ENCODE measurements around the gene IDH3G. TPM values are rescaled to one million over a fixed set of nuclear protein-coding genes. Genes with fewer than 3 reads are reported as not detected.

IDH3G gene
- total RNA-seq, 1 donor: 40.2 TPM

GRCh38 chrX:153814591-153815315, 20.6 kb upstream of the IDH3G start:
- no peaks in the 10 kb centered on the region for H4K20me1 ChIP-seq (ENCODE audit: insufficient read depth, low read length)

GRCh38 chrX:153813161-153813560, 19.0 kb upstream of the IDH3G start:
- Histone ChIP-seq H3K4me1 (ENCODE audit: insufficient read depth, low read length) (no peaks in the 10 kb centered on the region), H2AFZ (ENCODE audit: low read length) (no peak overlapping the region), H3K4me3 (ENCODE audit: insufficient read depth, low read length) (no peak overlapping the region), H3K4me2 (ENCODE audit: insufficient read depth, low read length) (no peak overlapping the region), H3K27me3 (ENCODE audit: insufficient read depth, low read length) (peaks cover 5% of the 10 kb centered on the region), H3K9me3 (ENCODE audit: low read depth, low read length) (no peaks in the 10 kb centered on the region), H4K20me1 (ENCODE audit: insufficient read depth, low read length) (no peaks in the 10 kb centered on the region), H3K79me2 (ENCODE audit: insufficient read depth, low read length) (no peaks in the 10 kb centered on the region), H3K27ac (ENCODE audit: low read depth, low read length) (no peak overlapping the region), H3K36me3 (ENCODE audit: insufficient read depth, low read length) (no peaks in the 10 kb centered on the region)
- no peak for TF ChIP-seq CTCF (IDR thresholded peaks at IDR 0.05; ENCODE audit: extremely low read depth, low read depth, low read length)
- DNase-seq (ENCODE audit: insufficient read length, low spot score, missing footprints): no peak

More at GRCh38 chrX:153814591-153815315, 20.6 kb upstream of the IDH3G start:
- TF ChIP-seq CTCF (IDR thresholded peaks at IDR 0.05; ENCODE audit: extremely low read depth, low read depth, low read length): no peak
- peak; percentile 64 for DNase-seq (ENCODE audit: insufficient read length, low spot score, missing footprints)
- no peak overlapping the region for H2AFZ ChIP-seq (ENCODE audit: low read length)
- no peaks in the 10 kb centered on the region for H3K79me2 ChIP-seq (ENCODE audit: insufficient read depth, low read length)
- H3K4me1 ChIP-seq (ENCODE audit: insufficient read depth, low read length): no peaks in the 10 kb centered on the region
- H3K4me3 ChIP-seq (ENCODE audit: insufficient read depth, low read length): no peak overlapping the region
- H3K9me3 ChIP-seq (ENCODE audit: low read depth, low read length): no peaks in the 10 kb centered on the region
- H3K27me3 ChIP-seq (ENCODE audit: insufficient read depth, low read length): peaks cover 14% of the 10 kb centered on the region
- no peaks in the 10 kb centered on the region for H3K36me3 ChIP-seq (ENCODE audit: insufficient read depth, low read length)
- no peak overlapping the region for H3K27ac ChIP-seq (ENCODE audit: low read depth, low read length)
- no peak overlapping the region for H3K4me2 ChIP-seq (ENCODE audit: insufficient read depth, low read length)

GRCh38 chrX:153812220-153812619, 18.0 kb upstream of the IDH3G start:
- no peaks in the 10 kb centered on the region for H3K36me3 ChIP-seq (ENCODE audit: insufficient read depth, low read length)
- no peaks in the 10 kb centered on the region for H3K79me2 ChIP-seq (ENCODE audit: insufficient read depth, low read length)
- no peaks in the 10 kb centered on the region for H4K20me1 ChIP-seq (ENCODE audit: insufficient read depth, low read length)
- no peak overlapping the region for H2AFZ ChIP-seq (ENCODE audit: low read length)
- no peak for DNase-seq (ENCODE audit: insufficient read length, low spot score, missing footprints)
- H3K4me1 ChIP-seq (ENCODE audit: insufficient read depth, low read length): no peaks in the 10 kb centered on the region
- peaks cover 5% of the 10 kb centered on the region for H3K27me3 ChIP-seq (ENCODE audit: insufficient read depth, low read length)
- no peak overlapping the region for H3K27ac ChIP-seq (ENCODE audit: low read depth, low read length)
- no peak overlapping the region for H3K4me3 ChIP-seq (ENCODE audit: insufficient read depth, low read length)
- H3K4me2 ChIP-seq (ENCODE audit: insufficient read depth, low read length): no peak overlapping the region
- no peaks in the 10 kb centered on the region for H3K9me3 ChIP-seq (ENCODE audit: low read depth, low read length)
- no peak for TF ChIP-seq CTCF (IDR thresholded peaks at IDR 0.05; ENCODE audit: extremely low read depth, low read depth, low read length)

- no peaks in the 10 kb centered on the region for H3K79me2 ChIP-seq (ENCODE audit: insufficient read depth, low read length)
- H4K20me1 ChIP-seq (ENCODE audit: insufficient read depth, low read length): no peaks in the 10 kb centered on the region
- no peak overlapping the region for H3K27ac ChIP-seq (ENCODE audit: low read depth, low read length)
- TF ChIP-seq CTCF (IDR thresholded peaks at IDR 0.05; ENCODE audit: extremely low read depth, low read depth, low read length): no peak
- no peaks in the 10 kb centered on the region for H3K4me1 ChIP-seq (ENCODE audit: insufficient read depth, low read length)
- H3K27me3 ChIP-seq (ENCODE audit: insufficient read depth, low read length): no peaks in the 10 kb centered on the region
- DNase-seq (ENCODE audit: insufficient read length, low spot score, missing footprints): no peak
- H2AFZ ChIP-seq (ENCODE audit: low read length): no peak overlapping the region
- no peaks in the 10 kb centered on the region for H3K9me3 ChIP-seq (ENCODE audit: low read depth, low read length)
- no peaks in the 10 kb centered on the region for H3K36me3 ChIP-seq (ENCODE audit: insufficient read depth, low read length)
- H3K4me2 ChIP-seq (ENCODE audit: insufficient read depth, low read length): no peak overlapping the region
- no peak overlapping the region for H3K4me3 ChIP-seq (ENCODE audit: insufficient read depth, low read length)
Observed at GRCh38 chrX:153807976-153808375, 13.8 kb upstream of the IDH3G start.
